Measurements from ENCODE around the gene MAPKAPK2. TPM values are rescaled to one million over a fixed set of nuclear protein-coding genes. Genes with fewer than 3 reads are reported as not detected.
A peak's percentile ranks its signal among the peaks of the same experiment; 100 is the strongest.

The MAPKAPK2 gene
- total RNA-seq, 1 experiment from 2014 or later, result 67.6 TPM

- no peaks in the 10 kb centered on the region for H3K9me3 ChIP-seq (replicated peaks)
- H3K27me3 ChIP-seq, result no peaks in the 10 kb centered on the region
- H3K27ac ChIP-seq, result no peak overlapping the region
- no peaks in the 10 kb centered on the region for H3K36me3 ChIP-seq
- no peak for DNase-seq
- H3K4me1 ChIP-seq, result peaks cover 32% of the 10 kb centered on the region
- H3K4me3 ChIP-seq, result no peak overlapping the region
Observed at GRCh38 chr1:206666031-206666561, 18.6 kb upstream of the MAPKAPK2 start.

- Histone ChIP-seq H3K4me3 (no peak overlapping the region), H3K27ac (no peak overlapping the region), H3K4me1 (peaks cover 34% of the 10 kb centered on the region), H3K27me3 (no peaks in the 10 kb centered on the region), H3K36me3 (no peaks in the 10 kb centered on the region), H3K9me3 (replicated peaks) (no peaks in the 10 kb centered on the region)
- DNase-seq, result no peak
Observed at GRCh38 chr1:206666954-206667665, 17.6 kb upstream of the MAPKAPK2 start.

GRCh38 chr1:206668351-206668750 lies 16.4 kb upstream of the MAPKAPK2 start:
- no peak for DNase-seq
- Histone ChIP-seq H3K4me1 (peaks cover 34% of the 10 kb centered on the region), H3K27ac (no peak overlapping the region), H3K36me3 (no peaks in the 10 kb centered on the region), H3K4me3 (no peak overlapping the region), H3K27me3 (no peaks in the 10 kb centered on the region), H3K9me3 (replicated peaks) (no peaks in the 10 kb centered on the region)

- H3K4me3 ChIP-seq, result no peak overlapping the region
- H3K9me3 ChIP-seq (replicated peaks), result no peaks in the 10 kb centered on the region
Observed at GRCh38 chr1:206668874-206669410, 15.8 kb upstream of the MAPKAPK2 start.

GRCh38 chr1:206672011-206672688 lies 12.6 kb upstream of the MAPKAPK2 start:
- Histone ChIP-seq H3K27me3 (no peaks in the 10 kb centered on the region), H3K9me3 (replicated peaks) (no peaks in the 10 kb centered on the region), H3K4me3 (no peak overlapping the region), H3K36me3 (no peaks in the 10 kb centered on the region), H3K27ac (no peak overlapping the region), H3K4me1 (peaks cover 46% of the 10 kb centered on the region)
- DNase-seq, result no peak

More at GRCh38 chr1:206668874-206669410, 15.8 kb upstream of the MAPKAPK2 start:
- no peak overlapping the region for H3K27ac ChIP-seq
- no peak for DNase-seq
- no peaks in the 10 kb centered on the region for H3K27me3 ChIP-seq
- H3K36me3 ChIP-seq, result no peaks in the 10 kb centered on the region
- peaks cover 36% of the 10 kb centered on the region for H3K4me1 ChIP-seq

GRCh38 chr1:206672844-206673758 lies 11.6 kb upstream of the MAPKAPK2 start:
- peaks cover 46% of the 10 kb centered on the region for H3K4me1 ChIP-seq
- no peaks in the 10 kb centered on the region for H3K36me3 ChIP-seq
- H3K9me3 ChIP-seq (replicated peaks), result no peaks in the 10 kb centered on the region
- H3K4me3 ChIP-seq, result no peak overlapping the region
- H3K27me3 ChIP-seq, result no peaks in the 10 kb centered on the region
- H3K27ac ChIP-seq, result no peak overlapping the region
- DNase-seq, result no peak

GRCh38 chr1:206674236-206674635 lies 10.5 kb upstream of the MAPKAPK2 start:
- Histone ChIP-seq H3K4me3 (no peak overlapping the region), H3K9me3 (replicated peaks) (no peaks in the 10 kb centered on the region), H3K4me1 (peaks cover 46% of the 10 kb centered on the region), H3K27ac (peak overlapping the region; percentile 63), H3K27me3 (no peaks in the 10 kb centered on the region), H3K36me3 (no peaks in the 10 kb centered on the region)
- no peak for DNase-seq

GRCh38 chr1:206674745-206675175 lies 9.9 kb upstream of the MAPKAPK2 start:
- H3K27ac ChIP-seq, result peak overlapping the region; percentile 63

GRCh38 chr1:206676499-206676898 lies 8.2 kb upstream of the MAPKAPK2 start:
- no peak for DNase-seq
- Histone ChIP-seq H3K4me1 (peaks cover 55% of the 10 kb centered on the region), H3K27me3 (no peaks in the 10 kb centered on the region), H3K4me3 (no peak overlapping the region), H3K36me3 (no peaks in the 10 kb centered on the region), H3K27ac (no peak overlapping the region), H3K9me3 (replicated peaks) (no peaks in the 10 kb centered on the region)

More at GRCh38 chr1:206674745-206675175, 9.9 kb upstream of the MAPKAPK2 start:
- Histone ChIP-seq H3K4me1 (peaks cover 47% of the 10 kb centered on the region), H3K9me3 (replicated peaks) (no peaks in the 10 kb centered on the region), H3K36me3 (no peaks in the 10 kb centered on the region), H3K27me3 (no peaks in the 10 kb centered on the region), H3K4me3 (no peak overlapping the region)
- DNase-seq, result peak; percentile 97

GRCh38 chr1:206678490-206678889 lies 6.2 kb upstream of the MAPKAPK2 start:
- H3K27me3 ChIP-seq, result no peaks in the 10 kb centered on the region
- H3K27ac ChIP-seq, result no peak overlapping the region
- no peaks in the 10 kb centered on the region for H3K9me3 ChIP-seq (replicated peaks)
- H3K4me1 ChIP-seq, result peaks cover 40% of the 10 kb centered on the region
- no peaks in the 10 kb centered on the region for H3K36me3 ChIP-seq
- H3K4me3 ChIP-seq, result no peak overlapping the region
- no peak for DNase-seq

GRCh38 chr1:206679738-206680211 lies 4.9 kb upstream of the MAPKAPK2 start:
- Histone ChIP-seq H3K36me3 (no peaks in the 10 kb centered on the region), H3K9me3 (replicated peaks) (no peaks in the 10 kb centered on the region), H3K4me1 (peaks cover 28% of the 10 kb centered on the region), H3K4me3 (no peak overlapping the region), H3K27ac (no peak overlapping the region), H3K27me3 (no peaks in the 10 kb centered on the region)
- DNase-seq, result no peak

GRCh38 chr1:206680279-206680678 lies 4.4 kb upstream of the MAPKAPK2 start:
- Histone ChIP-seq H3K4me1 (peaks cover 24% of the 10 kb centered on the region), H3K27ac (no peak overlapping the region), H3K36me3 (no peaks in the 10 kb centered on the region), H3K27me3 (no peaks in the 10 kb centered on the region), H3K4me3 (no peak overlapping the region), H3K9me3 (replicated peaks) (no peaks in the 10 kb centered on the region)
- DNase-seq, result no peak

GRCh38 chr1:206681359-206681758 lies 3.3 kb upstream of the MAPKAPK2 start:
- H3K9me3 ChIP-seq (replicated peaks), result no peaks in the 10 kb centered on the region
- no peak overlapping the region for H3K4me3 ChIP-seq

GRCh38 chr1:206682111-206682510 lies 2.6 kb upstream of the MAPKAPK2 start:
- Histone ChIP-seq H3K4me3 (no peak overlapping the region), H3K27ac (no peak overlapping the region), H3K36me3 (no peaks in the 10 kb centered on the region), H3K27me3 (no peaks in the 10 kb centered on the region), H3K4me1 (peaks cover 11% of the 10 kb centered on the region), H3K9me3 (replicated peaks) (no peaks in the 10 kb centered on the region)
- DNase-seq, result no peak

More at GRCh38 chr1:206681359-206681758, 3.3 kb upstream of the MAPKAPK2 start:
- peaks cover 15% of the 10 kb centered on the region for H3K4me1 ChIP-seq
- H3K27me3 ChIP-seq, result no peaks in the 10 kb centered on the region
- H3K27ac ChIP-seq, result no peak overlapping the region
- DNase-seq, result no peak
- no peaks in the 10 kb centered on the region for H3K36me3 ChIP-seq
